Ectodermal cell (in vitro differentiated cells): ENCODE data around the gene CFAP210.
"Not testable (repeated sequence)": the region's sequence is repeated elsewhere in the genome, so short reads cannot be mapped to it uniquely, and the experiment has no call there.

Source experiments
- H3K27ac ChIP-seq: 2 replicates; pipeline ENCODE4 v1.7.0; 2013; ENCODE audit warnings: mild to moderate bottlenecking, low read depth, low read length; ENCODE audit not compliant: insufficient read depth, poor library complexity, severe bottlenecking
- H3K27me3 ChIP-seq: 2 replicates; pipeline ENCODE4 v1.7.0; 2013; ENCODE audit warnings: mild to moderate bottlenecking, low read length; ENCODE audit not compliant: insufficient read depth, control insufficient read depth, poor library complexity, severe bottlenecking
- H3K36me3 ChIP-seq: one replicate; pipeline ENCODE4 v1.7.0; 2013; ENCODE audit warnings: low read length; ENCODE audit not compliant: control insufficient read depth, insufficient read depth
- H3K4me1 ChIP-seq: one replicate; pipeline ENCODE4 v1.7.0; 2013; ENCODE audit warnings: low read length; ENCODE audit not compliant: control insufficient read depth, insufficient read depth
- H3K4me3 ChIP-seq: 2 replicates; pipeline ENCODE4 v1.7.0; 2013; ENCODE audit warnings: low read depth, low read length, control low read depth; ENCODE audit not compliant: insufficient read depth
- H3K9me3 ChIP-seq: 2 replicates; pipeline ENCODE4 v1.7.0; 2013; ENCODE audit warnings: mild to moderate bottlenecking, low read length, moderate library complexity; ENCODE audit not compliant: control insufficient read depth
- WGBS, 2 experiments: methylation state at CpG; one replicate each; pipeline ENCODE4 v1.1.7; 2013; ENCODE audit warnings: missing lambda C conversion rate in 2 of 2; 5-methylcytosine and 5-hydroxymethylcytosine counted together

CFAP210 gene

GRCh38 chr2:169637620-169638019 lies 56.6 kb downstream of the CFAP210 start:
- Histone ChIP-seq H3K27me3 (no peaks in the 10 kb centered on the region), H3K9me3 (no peaks in the 10 kb centered on the region), H3K4me3 (no peak overlapping the region), H3K36me3 (peaks cover 12% of the 10 kb centered on the region), H3K27ac (no peak overlapping the region), H3K4me1 (no peaks in the 10 kb centered on the region)
- 96 to 100% methylated on average over 1 to 3 of the region's 3 CpGs for WGBS, 2 experiments

- WGBS, 2 experiments: 96% methylated on average over 8 of the region's 8 CpGs
- H3K27ac ChIP-seq: no peak overlapping the region
- no peaks in the 10 kb centered on the region for H3K4me1 ChIP-seq
- peaks cover 18% of the 10 kb centered on the region for H3K36me3 ChIP-seq
- no peak overlapping the region for H3K4me3 ChIP-seq
- H3K27me3 ChIP-seq: no peaks in the 10 kb centered on the region
- no peaks in the 10 kb centered on the region for H3K9me3 ChIP-seq
Measured at GRCh38 chr2:169636440-169637097, 57.6 kb downstream of the CFAP210 start.

DNA sequence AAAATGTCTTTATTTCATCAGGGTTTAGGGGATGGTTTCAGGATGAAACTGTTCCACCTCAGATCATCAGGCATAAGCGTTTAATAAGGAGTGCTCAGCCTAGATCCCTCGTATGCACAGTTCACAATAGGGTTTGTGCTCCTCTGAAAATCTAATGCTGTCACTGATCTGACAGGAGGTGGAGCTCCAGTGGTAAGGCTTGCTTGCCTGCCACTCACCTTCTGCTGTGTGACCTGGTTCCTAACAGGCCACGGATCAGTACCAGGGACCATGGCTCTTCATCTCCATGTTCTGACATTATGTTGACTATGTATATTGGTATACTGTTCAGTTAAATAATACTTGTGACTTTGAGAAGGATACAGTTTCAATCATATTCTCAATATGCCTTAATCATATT lies 68.4 kb downstream of the CFAP210 start:
- no peak overlapping the region for H3K27ac ChIP-seq
- WGBS, 2 experiments: 95 to 97% methylated on average over 3 of the region's 3 CpGs
- H3K4me1 ChIP-seq: no peaks in the 10 kb centered on the region
- peaks cover 3% of the 10 kb centered on the region for H3K36me3 ChIP-seq
- H3K9me3 ChIP-seq: no peaks in the 10 kb centered on the region
- H3K27me3 ChIP-seq: no peaks in the 10 kb centered on the region
- H3K4me3 ChIP-seq: no peak overlapping the region

GRCh38 chr2:169623235-169623634 lies 71.0 kb downstream of the CFAP210 start:
- H3K4me3 ChIP-seq: no peak overlapping the region
- peaks cover 3% of the 10 kb centered on the region for H3K36me3 ChIP-seq
- WGBS, 2 experiments: 95 to 97% methylated on average over 3 to 4 of the region's 4 CpGs
- H3K27me3 ChIP-seq: no peaks in the 10 kb centered on the region
- no peaks in the 10 kb centered on the region for H3K4me1 ChIP-seq
- H3K27ac ChIP-seq: no peak overlapping the region
- H3K9me3 ChIP-seq: no peaks in the 10 kb centered on the region

DNA sequence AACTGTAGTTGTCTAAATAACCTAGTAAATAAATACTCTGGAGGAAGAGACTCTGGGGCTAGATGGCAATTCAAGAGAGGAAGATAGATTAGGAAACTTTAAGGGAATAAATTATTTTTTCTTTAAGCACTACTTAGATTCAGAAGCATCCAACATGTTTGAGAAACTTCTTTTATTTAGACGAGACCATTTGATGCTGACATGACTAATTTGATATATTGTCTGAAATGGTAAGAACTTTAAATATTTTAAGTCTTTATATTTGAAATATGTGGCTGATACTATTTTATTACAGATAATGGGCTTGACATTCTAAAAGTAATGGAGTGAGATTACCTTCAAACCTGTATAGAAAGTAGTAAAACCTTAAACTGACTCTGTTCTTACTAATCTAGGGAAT lies 73.7 kb downstream of the CFAP210 start:
- H3K4me3 ChIP-seq: no peak overlapping the region
- H3K4me1 ChIP-seq: no peaks in the 10 kb centered on the region
- no peaks in the 10 kb centered on the region for H3K27me3 ChIP-seq
- WGBS, 2 experiments: 100% methylated on average over 1 of the region's 1 CpG; no CpG with 5 or more reads in 1 of the 2 experiments
- H3K36me3 ChIP-seq: peaks cover 13% of the 10 kb centered on the region
- H3K27ac ChIP-seq: no peak overlapping the region
- H3K9me3 ChIP-seq: no peaks in the 10 kb centered on the region

DNA sequence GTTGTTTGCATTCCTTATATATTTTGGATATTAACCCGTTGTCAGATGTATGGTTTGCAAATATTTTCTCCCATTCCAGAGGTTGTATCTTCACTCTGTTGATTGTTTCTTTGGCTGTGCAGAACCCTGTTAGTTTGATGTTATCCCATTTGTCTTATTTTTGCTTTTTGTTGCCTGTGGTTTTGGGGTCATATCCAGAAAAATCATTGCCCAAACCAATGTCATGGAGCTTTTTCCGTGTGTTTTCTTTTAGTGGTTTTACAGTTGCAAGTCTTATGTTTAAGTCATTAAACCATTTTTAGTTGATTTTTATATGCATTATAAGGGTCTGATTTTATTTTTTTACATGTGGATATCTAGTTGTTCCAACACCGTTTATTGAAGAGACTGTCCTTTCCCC lies 74.3 kb downstream of the CFAP210 start:
- H3K4me1 ChIP-seq: no peaks in the 10 kb centered on the region
- peaks cover 18% of the 10 kb centered on the region for H3K36me3 ChIP-seq
- H3K27ac ChIP-seq: no peak overlapping the region
- no peaks in the 10 kb centered on the region for H3K9me3 ChIP-seq
- no peak overlapping the region for H3K4me3 ChIP-seq
- 67 to 100% methylated on average over 2 to 3 of the region's 3 CpGs for WGBS, 2 experiments
- H3K27me3 ChIP-seq: no peaks in the 10 kb centered on the region

DNA sequence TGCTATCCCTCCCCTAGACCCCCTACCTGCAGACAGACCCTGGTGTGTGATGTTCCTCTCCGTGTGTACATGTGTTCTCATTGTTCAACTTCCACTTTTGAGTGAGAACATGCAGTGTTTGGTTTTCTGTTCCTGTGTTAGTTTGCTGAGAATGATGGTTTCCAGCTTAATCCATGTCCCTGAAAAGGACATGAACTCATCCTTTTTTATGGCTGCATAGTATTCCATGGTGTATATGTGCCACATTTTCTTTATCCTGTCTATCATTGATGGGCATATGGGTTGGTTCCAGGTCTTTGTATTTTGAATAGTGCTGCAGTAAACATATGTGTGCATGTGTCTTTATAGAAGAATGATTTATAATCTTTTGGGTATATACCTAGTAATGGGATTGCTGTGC lies 78.2 kb downstream of the CFAP210 start:
- WGBS, 2 experiments: 94 to 100% methylated on average over 1 of the region's 1 CpG
- not testable (repeated sequence) for H3K9me3 ChIP-seq
- peaks cover 41% of the 10 kb centered on the region for H3K36me3 ChIP-seq

DNA sequence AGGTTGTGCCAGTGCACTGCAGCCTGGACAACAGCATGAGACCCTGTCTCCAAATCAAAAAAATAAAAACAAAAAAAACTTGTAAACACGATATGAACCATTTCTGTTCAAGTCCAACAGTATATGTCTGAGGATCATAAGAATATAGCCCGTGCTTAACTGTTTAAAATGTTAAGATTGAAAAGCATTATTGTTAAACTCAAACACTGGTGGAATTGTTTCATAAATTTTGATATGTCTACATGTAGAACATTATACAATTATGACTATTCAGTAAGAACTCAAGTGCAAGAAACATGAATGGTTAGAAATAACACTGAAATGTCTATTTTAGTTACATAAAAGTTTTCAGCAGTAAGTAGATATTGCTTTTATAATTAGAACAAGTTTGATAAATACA lies 80.3 kb downstream of the CFAP210 start:
- Histone ChIP-seq H3K9me3 (no peaks in the 10 kb centered on the region), H3K4me3 (no peak overlapping the region), H3K27ac (no peak overlapping the region), H3K27me3 (no peaks in the 10 kb centered on the region), H3K4me1 (no peaks in the 10 kb centered on the region), H3K36me3 (peaks cover 51% of the 10 kb centered on the region)
- WGBS, 2 experiments: 97 to 100% methylated on average over 2 of the region's 2 CpGs

More for the DNA sequence above, 78.2 kb downstream of the CFAP210 start:
- H3K4me3 ChIP-seq, H3K27ac ChIP-seq, H3K4me1 ChIP-seq, H3K27me3 ChIP-seq: not testable (repeated sequence)

- Histone ChIP-seq H3K9me3 (no peaks in the 10 kb centered on the region), H3K4me3 (no peak overlapping the region), H3K27me3 (no peaks in the 10 kb centered on the region), H3K36me3 (peaks cover 42% of the 10 kb centered on the region), H3K4me1 (no peaks in the 10 kb centered on the region), H3K27ac (no peak overlapping the region)
- WGBS, 2 experiments: 91 to 95% methylated on average over 2 of the region's 2 CpGs
Measured at GRCh38 chr2:169609264-169609663, 84.9 kb downstream of the CFAP210 start.

DNA sequence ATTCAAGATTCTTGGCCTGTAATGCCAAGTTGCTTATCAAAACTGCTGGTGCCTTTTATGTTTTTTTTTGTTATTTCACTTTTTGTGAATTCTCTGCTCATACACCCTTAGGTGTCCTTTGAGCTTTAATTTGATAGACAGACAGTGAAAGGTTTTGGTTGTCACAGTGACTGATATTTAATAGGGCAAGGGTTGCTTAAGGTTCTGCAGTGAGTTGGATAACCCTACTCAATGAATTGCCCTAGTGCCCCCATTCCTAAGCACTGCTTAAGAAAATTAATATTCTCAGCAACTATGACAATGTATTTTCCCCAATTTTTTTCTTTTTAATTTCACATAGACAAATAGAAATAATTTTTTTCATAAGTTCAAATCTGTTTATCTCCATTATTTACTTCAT lies 94.6 kb downstream of the CFAP210 start:
- Histone ChIP-seq H3K4me3 (no peak overlapping the region), H3K36me3 (no peaks in the 10 kb centered on the region), H3K4me1 (no peaks in the 10 kb centered on the region)

DNA sequence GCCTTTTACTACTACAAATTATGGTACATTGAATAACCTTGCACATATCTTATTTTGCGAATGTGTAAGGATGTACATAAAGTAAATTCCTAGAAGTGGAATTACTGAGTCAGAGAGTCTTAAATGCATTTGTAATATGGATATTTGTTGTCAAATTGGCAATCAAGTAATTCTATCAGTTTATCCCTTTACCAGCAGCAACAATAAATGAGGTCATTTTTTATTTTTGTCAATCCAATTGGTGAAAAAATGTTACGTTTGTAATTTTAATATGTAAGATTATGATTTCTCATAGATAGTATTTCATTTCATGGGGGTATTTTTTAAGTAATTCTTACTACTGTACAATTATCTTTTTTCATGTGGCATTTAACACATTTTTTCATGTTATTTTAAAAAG lies 95.2 kb downstream of the CFAP210 start:
- Histone ChIP-seq H3K9me3 (no peaks in the 10 kb centered on the region), H3K36me3 (no peaks in the 10 kb centered on the region), H3K27me3 (no peaks in the 10 kb centered on the region), H3K4me3 (no peak overlapping the region), H3K4me1 (no peaks in the 10 kb centered on the region), H3K27ac (no peak overlapping the region)
- WGBS, 2 experiments: 88% methylated on average over 1 of the region's 2 CpGs; no CpG with 5 or more reads in 1 of the 2 experiments

More for the DNA sequence above, 94.6 kb downstream of the CFAP210 start:
- H3K9me3 ChIP-seq: no peaks in the 10 kb centered on the region
- no peaks in the 10 kb centered on the region for H3K27me3 ChIP-seq
- no peak overlapping the region for H3K27ac ChIP-seq
